ENCODE results near the gene HSPA4L. TPM values are rescaled to one million over a fixed set of nuclear protein-coding genes. Genes with fewer than 3 reads are reported as not detected.

The HSPA4L gene
- total and polyA plus RNA-seq, 2 of the 4 experiments (the other 2 are of a cell fraction), result 0.84 to 2.3 TPM

DNA sequence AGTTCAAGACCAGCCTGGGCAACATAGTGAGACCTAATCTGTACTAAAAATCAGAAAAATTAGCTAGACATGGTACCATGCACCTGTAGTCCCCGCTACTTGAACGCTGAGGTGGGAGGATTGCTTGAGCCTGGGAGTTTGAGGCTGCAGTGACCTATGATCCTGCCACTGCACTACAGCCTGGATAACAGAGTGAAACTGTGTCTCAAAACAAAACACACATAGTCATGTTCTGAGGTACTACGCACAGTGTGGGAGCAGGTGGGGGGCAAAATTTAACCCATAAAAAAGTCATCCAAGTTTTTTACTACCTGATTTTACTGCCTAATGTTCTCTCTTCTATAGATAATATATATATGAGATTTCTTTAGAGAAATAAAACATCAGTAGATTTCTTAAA lies 28.4 kb downstream of the HSPA4L start:
- Histone ChIP-seq H3K27ac (ENCODE audit: insufficient read depth, low read length) (no peak overlapping the region), H4K20me1 (ENCODE audit: insufficient read depth, low read length) (no peaks in the 10 kb centered on the region), H3K18ac (ENCODE audit: low read depth, low read length) (no peak overlapping the region), H3K14ac (replicated peaks; ENCODE audit: low read depth, low read length) (no peak overlapping the region), H2BK15ac (ENCODE audit: low read depth, low read length) (no peak overlapping the region), H3K9me3 (ENCODE audit: control insufficient read depth, insufficient read depth, low read length) (no peaks in the 10 kb centered on the region), H3K56ac (ENCODE audit: extremely low read depth, insufficient read depth, low read length) (no peak overlapping the region), H3K4ac (ENCODE audit: low read depth, low read length) (no peak overlapping the region), H4K91ac (ENCODE audit: insufficient read depth, low read depth, low read length) (no peak overlapping the region), H2BK5ac (ENCODE audit: low read depth, low read length, poor library complexity, severe bottlenecking) (no peak overlapping the region), H4K8ac (ENCODE audit: low read depth in 2 of 2, low read length in 2 of 2) (no peak overlapping the region), H2AK5ac (ENCODE audit: low read depth, low read length) (no peak overlapping the region), H3K27me3 (ENCODE audit: control insufficient read depth, insufficient read depth, low read length) (no peaks in the 10 kb centered on the region), H4K5ac (ENCODE audit: low read depth, low read length) (no peak overlapping the region), H3K9ac (ENCODE audit: low read depth, low read length) (no peak overlapping the region), H3K4me2 (ENCODE audit: low read depth, low read length) (no peak overlapping the region), H3K4me3 (ENCODE audit: insufficient read depth, low read depth, low read length) (no peak overlapping the region), H3K4me1 (ENCODE audit: control insufficient read depth, insufficient read depth, low read length) (no peaks in the 10 kb centered on the region), H3K23ac (ENCODE audit: low read depth, low read length) (no peak overlapping the region), H2AFZ (replicated peaks; ENCODE audit: low read length, poor library complexity) (no peak overlapping the region), H2AK9ac (replicated peaks; ENCODE audit: low read depth, low read length, poor library complexity) (no peak overlapping the region), H3K79me1 (ENCODE audit: low read depth in 1 of 2, low read length in 2 of 2) (no peaks in the 10 kb centered on the region), H2BK120ac (ENCODE audit: low read depth, low read length) (no peak overlapping the region), H3K9me1 (ENCODE audit: insufficient read depth, low read length) (0 out of 2 replicates have a peak, but pooled peaks cover 4% of the 10 kb centered on the region), H2BK20ac (ENCODE audit: low read depth, low read length) (no peak overlapping the region), H3K36me3 (ENCODE audit: control insufficient read depth, insufficient read depth, low read length) (no peaks in the 10 kb centered on the region)
- ChIA-PET POLR2A (ENCODE audit: unreplicated experiment) (no interaction called here), CTCF (no interaction called here)
- dilution Hi-C loops (cut with HindIII; ENCODE audit: low sequenced_read_pairs, unreplicated experiment), result no loop called here
- DNase-seq, result no peak
- intact Hi-C loops (cut with micrococcal nuclease), result no loop called here
- no CpG with 5 or more reads among the region's 3 CpGs for WGBS, 2 experiments (ENCODE audit: extremely low coverage in 2 of 2, insufficient read length in 1 of 2)
- in situ Hi-C loops (cut with MboI; ENCODE audit: low sequenced_read_pairs), result no loop called here
- no peak for ATAC-seq (ENCODE audit: low read depth)
- no TSS peak for BruUV-seq (replicated peaks)
- TF ChIP-seq MAFK (IDR thresholded peaks at IDR 0.05; ENCODE audit: low read depth, low read length), result no peak
- no peak for TF ChIP-seq RFX5 (IDR thresholded peaks at IDR 0.05; ENCODE audit: low read depth, low read length)
- TF ChIP-seq, protein P1, sequence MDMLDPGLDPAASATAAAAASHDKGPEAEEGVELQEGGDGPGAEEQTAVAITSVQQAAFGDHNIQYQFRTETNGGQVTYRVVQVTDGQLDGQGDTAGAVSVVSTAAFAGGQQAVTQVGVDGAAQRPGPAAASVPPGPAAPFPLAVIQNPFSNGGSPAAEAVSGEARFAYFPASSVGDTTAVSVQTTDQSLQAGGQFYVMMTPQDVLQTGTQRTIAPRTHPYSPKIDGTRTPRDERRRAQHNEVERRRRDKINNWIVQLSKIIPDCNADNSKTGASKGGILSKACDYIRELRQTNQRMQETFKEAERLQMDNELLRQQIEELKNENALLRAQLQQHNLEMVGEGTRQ (IDR thresholded peaks at IDR 0.05; ENCODE audit: low read depth, low read length), result no peak
